Measurements from ENCODE around the gene ATP2C2.

DNA sequence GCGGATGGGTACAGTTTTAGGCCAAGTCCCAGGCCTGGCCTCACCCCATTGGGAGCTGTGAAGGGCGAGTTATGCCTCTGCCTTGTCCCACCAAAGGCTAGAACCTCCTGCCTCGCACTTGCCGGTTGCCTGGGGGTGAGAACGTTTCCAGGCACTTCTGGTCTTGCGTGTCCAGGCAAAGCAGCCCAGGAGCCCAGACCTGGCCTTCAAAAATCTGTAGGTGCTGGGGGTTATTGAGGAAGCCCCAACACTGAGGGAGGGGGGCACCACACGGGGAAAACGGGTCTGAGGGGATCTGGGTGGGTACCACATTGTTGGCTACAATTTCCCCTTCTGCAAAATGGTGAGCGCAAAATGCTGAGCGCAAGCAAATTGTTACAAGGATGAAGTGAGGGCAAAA, 12.2 kb upstream of the ATP2C2 start:
- TF ChIP-seq CEBPB (IDR thresholded peaks at IDR 0.05; ENCODE audit: low read depth) (no peak), EZH2 (IDR thresholded peaks at IDR 0.05) (no peak), POLR2A (IDR thresholded peaks at IDR 0.05; ENCODE audit: borderline replicate concordance, extremely low read depth, insufficient read depth, insufficient read length) (no peak), JUND (IDR thresholded peaks at IDR 0.05) (no peak), SRF (IDR thresholded peaks at IDR 0.05; ENCODE audit: low read depth) (no peak)
- TF ChIP-seq, protein P1, sequence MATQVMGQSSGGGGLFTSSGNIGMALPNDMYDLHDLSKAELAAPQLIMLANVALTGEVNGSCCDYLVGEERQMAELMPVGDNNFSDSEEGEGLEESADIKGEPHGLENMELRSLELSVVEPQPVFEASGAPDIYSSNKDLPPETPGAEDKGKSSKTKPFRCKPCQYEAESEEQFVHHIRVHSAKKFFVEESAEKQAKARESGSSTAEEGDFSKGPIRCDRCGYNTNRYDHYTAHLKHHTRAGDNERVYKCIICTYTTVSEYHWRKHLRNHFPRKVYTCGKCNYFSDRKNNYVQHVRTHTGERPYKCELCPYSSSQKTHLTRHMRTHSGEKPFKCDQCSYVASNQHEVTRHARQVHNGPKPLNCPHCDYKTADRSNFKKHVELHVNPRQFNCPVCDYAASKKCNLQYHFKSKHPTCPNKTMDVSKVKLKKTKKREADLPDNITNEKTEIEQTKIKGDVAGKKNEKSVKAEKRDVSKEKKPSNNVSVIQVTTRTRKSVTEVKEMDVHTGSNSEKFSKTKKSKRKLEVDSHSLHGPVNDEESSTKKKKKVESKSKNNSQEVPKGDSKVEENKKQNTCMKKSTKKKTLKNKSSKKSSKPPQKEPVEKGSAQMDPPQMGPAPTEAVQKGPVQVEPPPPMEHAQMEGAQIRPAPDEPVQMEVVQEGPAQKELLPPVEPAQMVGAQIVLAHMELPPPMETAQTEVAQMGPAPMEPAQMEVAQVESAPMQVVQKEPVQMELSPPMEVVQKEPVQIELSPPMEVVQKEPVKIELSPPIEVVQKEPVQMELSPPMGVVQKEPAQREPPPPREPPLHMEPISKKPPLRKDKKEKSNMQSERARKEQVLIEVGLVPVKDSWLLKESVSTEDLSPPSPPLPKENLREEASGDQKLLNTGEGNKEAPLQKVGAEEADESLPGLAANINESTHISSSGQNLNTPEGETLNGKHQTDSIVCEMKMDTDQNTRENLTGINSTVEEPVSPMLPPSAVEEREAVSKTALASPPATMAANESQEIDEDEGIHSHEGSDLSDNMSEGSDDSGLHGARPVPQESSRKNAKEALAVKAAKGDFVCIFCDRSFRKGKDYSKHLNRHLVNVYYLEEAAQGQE (IDR thresholded peaks at IDR 0.05; ENCODE audit: low read depth) = no peak
- TF ChIP-seq, protein P2, sequence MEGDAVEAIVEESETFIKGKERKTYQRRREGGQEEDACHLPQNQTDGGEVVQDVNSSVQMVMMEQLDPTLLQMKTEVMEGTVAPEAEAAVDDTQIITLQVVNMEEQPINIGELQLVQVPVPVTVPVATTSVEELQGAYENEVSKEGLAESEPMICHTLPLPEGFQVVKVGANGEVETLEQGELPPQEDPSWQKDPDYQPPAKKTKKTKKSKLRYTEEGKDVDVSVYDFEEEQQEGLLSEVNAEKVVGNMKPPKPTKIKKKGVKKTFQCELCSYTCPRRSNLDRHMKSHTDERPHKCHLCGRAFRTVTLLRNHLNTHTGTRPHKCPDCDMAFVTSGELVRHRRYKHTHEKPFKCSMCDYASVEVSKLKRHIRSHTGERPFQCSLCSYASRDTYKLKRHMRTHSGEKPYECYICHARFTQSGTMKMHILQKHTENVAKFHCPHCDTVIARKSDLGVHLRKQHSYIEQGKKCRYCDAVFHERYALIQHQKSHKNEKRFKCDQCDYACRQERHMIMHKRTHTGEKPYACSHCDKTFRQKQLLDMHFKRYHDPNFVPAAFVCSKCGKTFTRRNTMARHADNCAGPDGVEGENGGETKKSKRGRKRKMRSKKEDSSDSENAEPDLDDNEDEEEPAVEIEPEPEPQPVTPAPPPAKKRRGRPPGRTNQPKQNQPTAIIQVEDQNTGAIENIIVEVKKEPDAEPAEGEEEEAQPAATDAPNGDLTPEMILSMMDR (IDR thresholded peaks at IDR 0.05 in 2 of 3, conservative IDR thresholded peaks at IDR 0.05 in 1 of 3; ENCODE audit: borderline replicate concordance in 1 of 3, insufficient read depth in 1 of 3, low read depth in 2 of 3, low read length in 2 of 3) = no peak

Data from HCT116 (cell line).